Adrenal gland (tissue), 5 donors: Measurements from ENCODE around the gene QPCT.

Source experiments
- POLR2A ChIP-seq, 2 donors: fragments of 450-650 bp; IDR thresholded peaks; one replicate each; pipeline ENCODE4 v1.6.1; 2017; ENCODE audit warnings: antibody characterized with exemption in 2 of 2, mild to moderate bottlenecking in 2 of 2, moderate library complexity in 1 of 2
- TF ChIP-seq, protein P1 (sequence below), 6 experiments: fragments of 450-650 bp in 4 of 6; fragments of 200-600 bp in 2 of 6; sonication (generic) in 1 of 6; IDR thresholded peaks; 1 replicate in 5 of 6; 2 replicates in 1 of 6; pipeline versions ENCODE4 v1.5.1 to v1.8.0; 2016 to 2021; ENCODE audit warnings: antibody characterized with exemption in 6 of 6, mild to moderate bottlenecking in 2 of 6, moderate library complexity in 1 of 6
- donor health status: DM: no; HTN: no; CAD: no.

DNA sequence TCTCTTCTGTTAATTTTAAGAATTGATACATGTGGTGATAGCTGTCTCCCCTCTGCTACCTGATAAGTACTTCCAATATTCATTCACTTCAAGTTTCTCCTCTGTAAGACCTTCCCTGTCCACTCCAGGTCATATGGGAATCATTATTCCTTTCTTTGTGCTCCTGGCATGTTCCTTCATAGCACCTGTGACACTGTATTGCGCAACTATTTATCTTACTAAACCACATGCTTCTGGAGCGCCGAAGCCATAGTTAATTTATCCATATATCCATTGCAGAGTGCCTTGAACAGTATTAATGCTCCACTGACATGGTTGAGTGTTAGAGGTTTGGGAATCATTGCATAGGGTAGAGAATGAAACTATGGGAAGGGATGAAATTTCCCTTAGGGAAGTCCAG lies 11.9 kb upstream of the QPCT start:
- TF ChIP-seq, protein P1, sequence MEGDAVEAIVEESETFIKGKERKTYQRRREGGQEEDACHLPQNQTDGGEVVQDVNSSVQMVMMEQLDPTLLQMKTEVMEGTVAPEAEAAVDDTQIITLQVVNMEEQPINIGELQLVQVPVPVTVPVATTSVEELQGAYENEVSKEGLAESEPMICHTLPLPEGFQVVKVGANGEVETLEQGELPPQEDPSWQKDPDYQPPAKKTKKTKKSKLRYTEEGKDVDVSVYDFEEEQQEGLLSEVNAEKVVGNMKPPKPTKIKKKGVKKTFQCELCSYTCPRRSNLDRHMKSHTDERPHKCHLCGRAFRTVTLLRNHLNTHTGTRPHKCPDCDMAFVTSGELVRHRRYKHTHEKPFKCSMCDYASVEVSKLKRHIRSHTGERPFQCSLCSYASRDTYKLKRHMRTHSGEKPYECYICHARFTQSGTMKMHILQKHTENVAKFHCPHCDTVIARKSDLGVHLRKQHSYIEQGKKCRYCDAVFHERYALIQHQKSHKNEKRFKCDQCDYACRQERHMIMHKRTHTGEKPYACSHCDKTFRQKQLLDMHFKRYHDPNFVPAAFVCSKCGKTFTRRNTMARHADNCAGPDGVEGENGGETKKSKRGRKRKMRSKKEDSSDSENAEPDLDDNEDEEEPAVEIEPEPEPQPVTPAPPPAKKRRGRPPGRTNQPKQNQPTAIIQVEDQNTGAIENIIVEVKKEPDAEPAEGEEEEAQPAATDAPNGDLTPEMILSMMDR (IDR thresholded peaks at IDR 0.05): no peak
- no peak for TF ChIP-seq POLR2A (IDR thresholded peaks at IDR 0.05)
